ENCODE results near the gene FANCI. TPM values are rescaled to one million over a fixed set of nuclear protein-coding genes. Genes with fewer than 3 reads are reported as not detected.

The FANCI gene
- total RNA-seq, 2 donors from 2014 or later: 1.0 to 7.3 TPM

DNA sequence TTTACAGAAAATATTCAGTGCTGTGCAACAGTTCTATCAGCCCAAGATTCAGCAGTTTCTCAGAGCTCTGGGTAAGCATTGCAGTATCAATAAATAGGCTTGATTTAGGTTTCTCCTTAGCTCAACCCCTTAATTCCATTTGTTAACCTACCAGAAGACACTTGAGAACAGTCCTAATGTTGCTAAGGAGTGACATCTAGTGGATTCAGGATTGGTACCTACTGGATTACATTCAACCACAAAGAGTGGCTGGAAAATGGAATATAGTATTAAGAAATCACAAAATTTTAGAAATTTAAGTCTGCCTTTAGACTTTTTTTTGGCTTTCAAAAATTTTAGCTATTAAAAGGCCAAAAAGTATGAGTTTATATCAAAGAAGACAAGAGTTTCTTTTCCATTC lies 56.1 kb downstream of the FANCI start:
- Histone ChIP-seq H3K4me1 (no peaks in the 10 kb centered on the region), H3K36me3 (replicated peaks in 1 of 2; ENCODE audit: insufficient read depth in 1 of 2, low read depth in 2 of 2) (no peaks in the 10 kb centered on the region), H3K27me3 (no peaks in the 10 kb centered on the region), H3K9me3 (no peaks in the 10 kb centered on the region), H3K4me3 (no peak overlapping the region), H3K27ac (no peak overlapping the region)
- ATAC-seq (no peak), DNase-seq (no peak)
- intact Hi-C loops (cut with DNase I): no loop called here
- TF ChIP-seq, protein P1, sequence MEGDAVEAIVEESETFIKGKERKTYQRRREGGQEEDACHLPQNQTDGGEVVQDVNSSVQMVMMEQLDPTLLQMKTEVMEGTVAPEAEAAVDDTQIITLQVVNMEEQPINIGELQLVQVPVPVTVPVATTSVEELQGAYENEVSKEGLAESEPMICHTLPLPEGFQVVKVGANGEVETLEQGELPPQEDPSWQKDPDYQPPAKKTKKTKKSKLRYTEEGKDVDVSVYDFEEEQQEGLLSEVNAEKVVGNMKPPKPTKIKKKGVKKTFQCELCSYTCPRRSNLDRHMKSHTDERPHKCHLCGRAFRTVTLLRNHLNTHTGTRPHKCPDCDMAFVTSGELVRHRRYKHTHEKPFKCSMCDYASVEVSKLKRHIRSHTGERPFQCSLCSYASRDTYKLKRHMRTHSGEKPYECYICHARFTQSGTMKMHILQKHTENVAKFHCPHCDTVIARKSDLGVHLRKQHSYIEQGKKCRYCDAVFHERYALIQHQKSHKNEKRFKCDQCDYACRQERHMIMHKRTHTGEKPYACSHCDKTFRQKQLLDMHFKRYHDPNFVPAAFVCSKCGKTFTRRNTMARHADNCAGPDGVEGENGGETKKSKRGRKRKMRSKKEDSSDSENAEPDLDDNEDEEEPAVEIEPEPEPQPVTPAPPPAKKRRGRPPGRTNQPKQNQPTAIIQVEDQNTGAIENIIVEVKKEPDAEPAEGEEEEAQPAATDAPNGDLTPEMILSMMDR (IDR thresholded peaks at IDR 0.05): peak in 4 of 7 experiments; percentile 19 to 38 (median 28)
- TF ChIP-seq POLR2A (IDR thresholded peaks at IDR 0.05): no peak

DNA sequence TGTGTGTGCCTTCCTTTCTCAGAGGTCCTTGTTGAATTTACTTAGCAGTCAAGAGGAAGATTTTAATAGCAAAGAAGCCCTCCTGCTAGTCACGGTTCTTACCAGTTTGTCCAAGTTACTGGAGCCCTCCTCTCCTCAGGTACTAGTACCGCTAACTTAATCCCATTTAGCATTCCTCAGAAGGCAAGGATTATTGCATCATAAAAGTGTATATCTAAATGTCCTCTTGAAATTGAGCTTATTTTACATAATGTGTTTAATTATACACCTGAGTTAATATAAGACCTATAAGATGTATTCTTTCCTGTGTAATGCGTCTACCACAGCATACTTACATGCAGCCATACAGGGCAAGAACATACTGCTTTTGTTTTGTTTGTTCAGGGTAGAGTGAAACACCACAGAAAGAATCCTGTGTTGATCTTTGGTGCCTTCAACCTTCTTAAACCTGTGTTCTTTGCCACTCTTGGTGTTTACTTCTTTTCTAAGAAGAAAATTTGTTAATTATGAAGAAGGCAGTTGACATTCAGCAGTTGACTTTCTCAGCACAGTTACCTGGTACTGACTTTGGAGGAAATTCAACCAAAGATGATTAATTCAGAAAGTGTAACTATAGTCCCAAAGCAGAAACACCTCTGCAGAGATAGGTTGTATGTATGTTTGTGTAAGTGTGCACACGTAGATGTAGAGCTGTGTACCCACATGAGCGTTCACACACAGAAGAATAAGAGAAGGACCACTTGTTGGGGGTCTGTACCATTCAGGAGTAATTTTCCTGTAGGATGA lies 57.7 kb downstream of the FANCI start:
- intact Hi-C loops (cut with DNase I): no loop called here

DNA sequence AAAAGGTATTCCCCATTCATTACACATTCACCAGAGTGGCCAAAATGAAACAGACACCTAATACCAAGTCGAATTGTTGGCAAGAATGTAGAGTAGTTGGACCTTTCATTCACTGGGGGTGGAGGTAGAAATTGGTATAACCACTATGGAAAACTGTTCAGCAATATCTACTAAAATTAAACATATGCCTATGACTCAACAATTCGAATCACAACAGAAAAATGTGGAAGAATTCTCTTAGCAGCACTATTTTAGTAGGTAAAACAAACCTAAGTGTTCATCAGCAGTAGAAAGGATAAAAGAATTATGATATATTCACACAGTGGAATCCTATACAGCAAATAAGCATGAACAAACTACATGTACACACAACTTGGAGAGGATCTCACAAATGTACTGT lies 60.2 kb downstream of the FANCI start:
- no peak for DNase-seq
- intact Hi-C loops (cut with DNase I): no loop called here
- 94 to 98% methylated on average over 2 of the region's 2 CpGs for WGBS, 2 donors

More for the DNA sequence above, 57.7 kb downstream of the FANCI start:
- TF ChIP-seq, protein P1 (IDR thresholded peaks at IDR 0.05): no peak
- no peak overlapping the region for H3K27ac ChIP-seq
- no peaks in the 10 kb centered on the region for H3K9me3 ChIP-seq
- H3K4me1 ChIP-seq: peaks cover 15% of the 10 kb centered on the region
- H3K27me3 ChIP-seq: no peaks in the 10 kb centered on the region
- WGBS, 2 donors: 85 to 87% methylated on average over 5 of the region's 5 CpGs
- no peak for ATAC-seq
- DNase-seq: no peak
- no peak overlapping the region for H3K4me3 ChIP-seq
- no peaks in the 10 kb centered on the region for H3K36me3 ChIP-seq (replicated peaks in 1 of 2; ENCODE audit: insufficient read depth in 1 of 2, low read depth in 2 of 2)

DNA sequence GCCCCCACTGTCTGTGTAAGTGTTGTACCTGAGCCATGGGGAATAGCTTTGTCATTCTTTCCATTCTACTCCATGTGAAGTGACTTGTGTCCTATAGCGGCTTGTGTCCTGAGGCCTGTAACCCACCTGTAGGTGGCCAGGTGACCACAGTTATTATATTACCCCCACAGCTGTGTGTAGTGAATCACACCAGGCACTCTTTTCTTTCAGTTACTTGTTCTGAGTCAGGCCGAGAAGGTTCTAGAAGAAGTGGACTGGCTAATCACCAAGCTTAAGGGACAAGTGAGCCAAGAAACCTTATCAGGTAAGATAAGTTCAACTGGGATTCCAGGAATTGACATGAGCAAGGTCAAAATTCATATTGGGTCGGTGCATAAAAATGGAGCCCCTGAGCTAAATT lies 61.6 kb downstream of the FANCI start:
- DNase-seq: peak in 2 of 4 donors; percentile 26 to 42
- WGBS, 2 donors: 58 to 60% methylated on average over 3 of the region's 3 CpGs
- H3K27me3 ChIP-seq: no peaks in the 10 kb centered on the region
- TF ChIP-seq, protein P1 (IDR thresholded peaks at IDR 0.05): no peak
- TF ChIP-seq POLR2A (IDR thresholded peaks at IDR 0.05): no peak
- H3K4me3 ChIP-seq: no peak overlapping the region
- H3K9me3 ChIP-seq: no peaks in the 10 kb centered on the region
- intact Hi-C loops (cut with DNase I): no loop called here
- ATAC-seq: peak; percentile 70
- H3K4me1 ChIP-seq: peaks cover 15% of the 10 kb centered on the region
- H3K36me3 ChIP-seq (replicated peaks in 1 of 2; ENCODE audit: insufficient read depth in 1 of 2, low read depth in 2 of 2): no peaks in the 10 kb centered on the region
- no peak overlapping the region for H3K27ac ChIP-seq

More for the DNA sequence above, 60.2 kb downstream of the FANCI start:
- no peak overlapping the region for H3K4me3 ChIP-seq
- H3K36me3 ChIP-seq (replicated peaks in 1 of 2; ENCODE audit: insufficient read depth in 1 of 2, low read depth in 2 of 2): no peaks in the 10 kb centered on the region
- TF ChIP-seq, protein P1 (IDR thresholded peaks at IDR 0.05): no peak
- TF ChIP-seq POLR2A (IDR thresholded peaks at IDR 0.05): no peak
- H3K27ac ChIP-seq: no peak overlapping the region
- no peaks in the 10 kb centered on the region for H3K9me3 ChIP-seq
- H3K4me1 ChIP-seq: peaks cover 15% of the 10 kb centered on the region
- no peaks in the 10 kb centered on the region for H3K27me3 ChIP-seq
- no peak for ATAC-seq

All from body of pancreas (tissue), 4 donors.